Osteocyte (in vitro differentiated cells): ENCODE measurements around the gene KRT79. TPM values are rescaled to one million over a fixed set of nuclear protein-coding genes. Genes with fewer than 3 reads are reported as not detected.

ENCODE experiments used
- DNase-seq: peaks from one replicate; pipeline ENCODE4 v3.0.0; 2021; ENCODE audit warnings: mixed read lengths; ENCODE audit not compliant: unreplicated experiment; ENCODE audit errors: extremely low spot score
- H3K27ac Mint-ChIP-seq: one replicate; pipeline ENCODE4 v1.8.0; 2021; ENCODE audit warnings: mild to moderate bottlenecking, mixed read lengths; ENCODE audit not compliant: unreplicated experiment
- H3K27me3 Mint-ChIP-seq: one replicate; pipeline ENCODE4 v1.8.0; 2021; ENCODE audit warnings: mixed read lengths; ENCODE audit not compliant: unreplicated experiment
- H3K36me3 Mint-ChIP-seq: one replicate; pipeline ENCODE4 v1.8.0; 2021; ENCODE audit warnings: mixed read lengths; ENCODE audit not compliant: unreplicated experiment
- H3K4me1 Mint-ChIP-seq: one replicate; pipeline ENCODE4 v1.8.0; 2021; ENCODE audit warnings: mixed read lengths; ENCODE audit not compliant: unreplicated experiment
- H3K4me3 Mint-ChIP-seq: one replicate; pipeline ENCODE4 v1.8.0; 2021; ENCODE audit warnings: mild to moderate bottlenecking, moderate library complexity, mixed read lengths; ENCODE audit not compliant: unreplicated experiment
- H3K9me3 Mint-ChIP-seq: one replicate; pipeline ENCODE4 v1.8.0; 2021; ENCODE audit warnings: mixed read lengths; ENCODE audit not compliant: unreplicated experiment
- total RNA-seq: library from RNA; stranded (reverse); gene quantifications from 2 replicates; pipeline ENCODE4 v1.2.1, GENCODE V29; 2021
- TF ChIP-seq, protein P1 (sequence below): fragments of 200-600 bp; sonication (generic); IDR thresholded peaks from 2 replicates; pipeline ENCODE4 v1.5.0; 2021; ENCODE audit warnings: antibody characterized with exemption, mild to moderate bottlenecking, moderate library complexity

Gene KRT79
- total RNA-seq, 1 donor from 2014 or later: not detected

DNA sequence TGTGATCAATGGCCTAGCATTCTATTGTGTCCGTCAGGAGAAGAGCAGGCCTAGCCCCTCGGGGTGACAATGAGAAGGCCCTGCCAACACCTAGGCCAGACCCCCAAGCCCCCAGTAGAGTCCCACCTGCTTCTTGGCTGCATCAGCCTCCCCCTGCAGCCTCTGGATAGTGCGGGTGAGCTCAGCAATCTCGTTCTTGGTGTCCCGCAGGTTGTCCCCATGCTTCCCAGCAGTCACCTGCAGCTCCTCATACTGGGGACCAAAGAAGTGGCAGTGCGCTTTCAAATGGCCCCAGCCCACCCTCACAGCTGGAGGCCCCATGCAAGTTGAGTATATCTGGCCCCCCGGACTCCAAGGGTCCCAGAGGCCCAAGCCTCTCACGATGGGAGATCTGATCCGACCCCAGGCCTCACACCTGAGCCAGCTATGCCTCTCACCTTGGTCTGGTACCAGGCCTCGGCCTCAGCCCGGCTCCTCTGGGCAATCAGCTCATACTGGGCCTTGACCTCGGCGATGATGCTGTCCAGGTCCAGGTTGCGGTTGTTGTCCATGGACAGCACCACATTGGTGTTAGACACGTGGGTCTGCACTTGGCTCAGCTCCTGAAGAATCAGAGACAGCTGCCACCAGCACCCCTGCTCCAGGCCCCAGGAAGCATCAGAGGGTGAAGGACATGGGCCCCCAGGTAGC lies 10.2 kb downstream of the KRT79 start:
- TF ChIP-seq, protein P1, sequence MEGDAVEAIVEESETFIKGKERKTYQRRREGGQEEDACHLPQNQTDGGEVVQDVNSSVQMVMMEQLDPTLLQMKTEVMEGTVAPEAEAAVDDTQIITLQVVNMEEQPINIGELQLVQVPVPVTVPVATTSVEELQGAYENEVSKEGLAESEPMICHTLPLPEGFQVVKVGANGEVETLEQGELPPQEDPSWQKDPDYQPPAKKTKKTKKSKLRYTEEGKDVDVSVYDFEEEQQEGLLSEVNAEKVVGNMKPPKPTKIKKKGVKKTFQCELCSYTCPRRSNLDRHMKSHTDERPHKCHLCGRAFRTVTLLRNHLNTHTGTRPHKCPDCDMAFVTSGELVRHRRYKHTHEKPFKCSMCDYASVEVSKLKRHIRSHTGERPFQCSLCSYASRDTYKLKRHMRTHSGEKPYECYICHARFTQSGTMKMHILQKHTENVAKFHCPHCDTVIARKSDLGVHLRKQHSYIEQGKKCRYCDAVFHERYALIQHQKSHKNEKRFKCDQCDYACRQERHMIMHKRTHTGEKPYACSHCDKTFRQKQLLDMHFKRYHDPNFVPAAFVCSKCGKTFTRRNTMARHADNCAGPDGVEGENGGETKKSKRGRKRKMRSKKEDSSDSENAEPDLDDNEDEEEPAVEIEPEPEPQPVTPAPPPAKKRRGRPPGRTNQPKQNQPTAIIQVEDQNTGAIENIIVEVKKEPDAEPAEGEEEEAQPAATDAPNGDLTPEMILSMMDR: no peak
- no peaks in the 10 kb centered on the region for H3K4me1 Mint-ChIP-seq
- H3K4me3 Mint-ChIP-seq: no peak overlapping the region
- DNase-seq: no peak
- H3K27ac Mint-ChIP-seq: no peak overlapping the region
- no peaks in the 10 kb centered on the region for H3K9me3 Mint-ChIP-seq
- no peaks in the 10 kb centered on the region for H3K36me3 Mint-ChIP-seq
- peaks cover 8% of the 10 kb centered on the region for H3K27me3 Mint-ChIP-seq

DNA sequence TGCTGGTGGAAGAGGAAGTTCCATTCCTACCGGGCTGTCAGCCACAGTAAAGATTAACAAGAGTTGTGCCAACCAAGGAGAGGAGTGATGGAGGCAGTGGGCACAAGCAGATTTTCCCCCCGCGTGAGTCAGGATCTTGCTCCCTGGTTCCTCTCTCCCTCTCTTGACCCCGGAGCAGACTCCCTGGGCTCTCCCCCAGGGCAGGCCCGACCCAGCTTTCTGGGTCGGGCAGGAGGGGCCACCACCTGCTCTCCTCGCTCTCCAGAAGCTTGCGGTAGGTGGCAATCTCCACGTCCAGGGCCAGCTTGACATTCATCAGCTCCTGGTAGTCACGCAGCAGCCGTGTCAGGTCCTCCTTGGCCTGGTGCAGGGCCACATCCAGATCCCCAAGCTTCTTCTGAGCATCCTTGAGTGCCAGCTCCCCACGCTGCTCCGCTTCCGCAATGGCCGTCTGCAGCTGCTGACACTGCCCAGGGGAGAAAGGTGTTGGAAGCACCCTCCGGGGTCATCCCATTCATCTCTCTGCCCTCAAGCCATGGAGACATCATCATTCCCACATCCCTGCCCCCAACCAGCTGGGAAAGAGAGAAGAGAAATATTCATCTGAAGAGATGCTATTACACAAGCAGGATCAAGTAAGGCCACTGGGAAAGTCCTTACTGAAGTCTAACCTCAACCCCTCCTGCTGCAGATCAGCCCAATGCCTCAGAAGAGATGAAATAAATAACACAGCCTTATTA lies 11.2 kb downstream of the KRT79 start:
- Mint-ChIP-seq H3K27me3 (peaks cover 16% of the 10 kb centered on the region), H3K4me3 (no peak overlapping the region), H3K9me3 (no peaks in the 10 kb centered on the region), H3K4me1 (no peaks in the 10 kb centered on the region), H3K27ac (no peak overlapping the region), H3K36me3 (no peaks in the 10 kb centered on the region)
- TF ChIP-seq, protein P1: no peak
- no peak for DNase-seq

- no peak for DNase-seq
- TF ChIP-seq, protein P1: no peak
- H3K27me3 Mint-ChIP-seq: peaks cover 25% of the 10 kb centered on the region
- no peaks in the 10 kb centered on the region for H3K4me1 Mint-ChIP-seq
- no peak overlapping the region for H3K27ac Mint-ChIP-seq
- H3K4me3 Mint-ChIP-seq: no peak overlapping the region
- H3K9me3 Mint-ChIP-seq: no peaks in the 10 kb centered on the region
- no peaks in the 10 kb centered on the region for H3K36me3 Mint-ChIP-seq
These were observed 12.1 kb downstream of the KRT79 start for GRCh38 chr12:52821826-52822660.

GRCh38 chr12:52821071-52821730 lies 12.9 kb downstream of the KRT79 start:
- Mint-ChIP-seq H3K9me3 (no peaks in the 10 kb centered on the region), H3K4me3 (no peak overlapping the region), H3K27ac (no peak overlapping the region), H3K36me3 (no peaks in the 10 kb centered on the region), H3K4me1 (no peaks in the 10 kb centered on the region), H3K27me3 (peaks cover 28% of the 10 kb centered on the region)
- no peak for DNase-seq
- TF ChIP-seq, protein P1: no peak
